ENCODE measurements around the gene ROPN1B. TPM values are rescaled to one million over a fixed set of nuclear protein-coding genes. Genes with fewer than 3 reads are reported as not detected.
"Not testable (repeated sequence)": the region's sequence is repeated elsewhere in the genome, so short reads cannot be mapped to it uniquely, and the experiment has no call there.

The ROPN1B gene
- total RNA-seq, 1 experiment from 2014 or later, result 0.92 TPM

- Mint-ChIP-seq H3K27ac (ENCODE audit: unreplicated experiment) (no peak overlapping the region), H3K4me1 (ENCODE audit: low read depth, unreplicated experiment) (no peaks in the 10 kb centered on the region), H3K4me3 (ENCODE audit: low read depth, unreplicated experiment) (peak overlapping the region; percentile 75), H3K27me3 (ENCODE audit: unreplicated experiment) (peaks cover 21% of the 10 kb centered on the region), H3K36me3 (ENCODE audit: insufficient read depth, unreplicated experiment) (peaks cover 8% of the 10 kb centered on the region), H3K9me3 (ENCODE audit: low read depth, unreplicated experiment) (no peaks in the 10 kb centered on the region)
- DNase-seq, result peak; percentile 70
- BruUV-seq (replicated peaks), result no TSS peak
- CTCF ChIA-PET, result interaction anchor here (0.7 to 0.8 kb wide), 3 partner anchors 31 to 552 kb away, joined by 3 to 7 read pairs (median 4); no protein-coding TSS in a partner anchor
- TF ChIP-seq CTCF (IDR thresholded peaks at IDR 0.05; ENCODE audit: unreplicated experiment), result no peak
- intact Hi-C loops (cut with micrococcal nuclease; ENCODE audit: unreplicated experiment), result no loop called here
Observed at GRCh38 chr3:125990253-125990970, 21.4 kb downstream of the ROPN1B start.

- H3K4me1 Mint-ChIP-seq (ENCODE audit: low read depth, unreplicated experiment); BruUV-seq (replicated peaks); H3K27ac Mint-ChIP-seq (ENCODE audit: unreplicated experiment); DNase-seq; CTCF ChIA-PET; H3K36me3 Mint-ChIP-seq (ENCODE audit: insufficient read depth, unreplicated experiment); H3K4me3 Mint-ChIP-seq (ENCODE audit: low read depth, unreplicated experiment); intact Hi-C loops (cut with micrococcal nuclease; ENCODE audit: unreplicated experiment): not testable (repeated sequence)
- Mint-ChIP-seq H3K27me3 (ENCODE audit: unreplicated experiment) (peaks cover 13% of the 10 kb centered on the region), H3K9me3 (ENCODE audit: low read depth, unreplicated experiment) (peaks cover 12% of the 10 kb centered on the region)
Observed at GRCh38 chr3:125996751-125997150, 27.8 kb downstream of the ROPN1B start.

- no peak for TF ChIP-seq CTCF (IDR thresholded peaks at IDR 0.05; ENCODE audit: unreplicated experiment)
- no peak for DNase-seq
- Mint-ChIP-seq H3K9me3 (ENCODE audit: low read depth, unreplicated experiment) (peaks cover 14% of the 10 kb centered on the region), H3K4me1 (ENCODE audit: low read depth, unreplicated experiment) (no peaks in the 10 kb centered on the region), H3K36me3 (ENCODE audit: insufficient read depth, unreplicated experiment) (no peaks in the 10 kb centered on the region), H3K27ac (ENCODE audit: unreplicated experiment) (no peak overlapping the region), H3K27me3 (ENCODE audit: unreplicated experiment) (peaks cover 13% of the 10 kb centered on the region), H3K4me3 (ENCODE audit: low read depth, unreplicated experiment) (no peak overlapping the region)
- intact Hi-C loops (cut with micrococcal nuclease; ENCODE audit: unreplicated experiment), result no loop called here
- CTCF ChIA-PET, result no interaction called here
- no TSS peak for BruUV-seq (replicated peaks)
Observed at GRCh38 chr3:126002189-126002588, 33.2 kb downstream of the ROPN1B start.

- no peaks in the 10 kb centered on the region for H3K36me3 Mint-ChIP-seq (ENCODE audit: insufficient read depth, unreplicated experiment)
- H3K27me3 Mint-ChIP-seq (ENCODE audit: unreplicated experiment), result peaks cover under 1% of the 10 kb centered on the region
- CTCF ChIA-PET, result interaction anchor here (0.6 kb wide), 1 partner anchor 124 kb away, joined by 3 read pairs; no protein-coding TSS in a partner anchor
- no peaks in the 10 kb centered on the region for H3K4me1 Mint-ChIP-seq (ENCODE audit: low read depth, unreplicated experiment)
- no TSS peak for BruUV-seq (replicated peaks)
- peaks cover 9% of the 10 kb centered on the region for H3K9me3 Mint-ChIP-seq (ENCODE audit: low read depth, unreplicated experiment)
- no peak overlapping the region for H3K4me3 Mint-ChIP-seq (ENCODE audit: low read depth, unreplicated experiment)
- intact Hi-C loops (cut with micrococcal nuclease; ENCODE audit: unreplicated experiment), result no loop called here
- no peak for TF ChIP-seq CTCF (IDR thresholded peaks at IDR 0.05; ENCODE audit: unreplicated experiment)
- no peak overlapping the region for H3K27ac Mint-ChIP-seq (ENCODE audit: unreplicated experiment)
- no peak for DNase-seq
Observed at GRCh38 chr3:126003447-126004190, 34.6 kb downstream of the ROPN1B start.

All from Calu3 (cell line).